ENCODE data around the gene PTGDR.

GRCh38 chr14:52235866-52236510 lies 31.5 kb upstream of the PTGDR start:
- no peak for TF ChIP-seq CTCF (IDR thresholded peaks at IDR 0.05; ENCODE audit: poor library complexity)
- no peak for TF ChIP-seq EZH2phosphoT487 (IDR thresholded peaks at IDR 0.05; ENCODE audit: low read depth, severe bottlenecking, unreplicated experiment)
